Measurements from ENCODE around the gene VPS25.
A peak's percentile ranks its signal among the peaks of the same experiment; 100 is the strongest.

The VPS25 gene

DNA sequence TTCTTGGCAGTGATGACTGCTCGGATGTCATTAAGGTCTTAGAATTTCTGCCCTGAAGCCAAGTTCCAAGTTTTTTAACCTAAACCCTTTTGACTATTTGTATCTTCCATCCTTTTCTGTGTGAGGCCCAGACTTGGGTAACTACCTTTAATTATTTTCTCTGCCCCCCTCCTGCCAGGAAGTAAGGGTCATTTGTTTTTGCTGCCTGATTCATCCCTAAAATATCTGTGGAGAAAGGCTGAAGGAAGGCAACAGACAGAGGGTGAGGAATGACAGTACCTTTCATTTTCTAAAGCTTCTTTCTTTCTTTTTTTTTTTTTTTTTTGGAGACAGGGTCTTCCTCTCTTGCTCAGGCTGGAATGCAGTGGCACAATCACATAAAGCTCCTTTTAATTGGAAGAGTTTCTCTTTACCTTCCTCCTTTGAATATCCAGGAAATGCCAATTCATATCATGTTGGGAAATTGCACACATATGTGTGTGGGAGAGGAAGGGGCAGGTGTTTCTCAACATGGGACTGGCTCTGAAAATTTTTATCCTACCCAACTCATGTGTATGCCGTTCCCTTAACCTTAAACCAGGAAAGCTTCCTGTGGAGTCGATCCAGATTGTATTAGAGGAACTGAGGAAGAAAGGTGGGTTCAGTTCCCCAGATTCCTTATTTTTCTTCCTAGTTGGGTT, 957 bp downstream of the VPS25 start:
- Histone ChIP-seq H3K9ac (ENCODE audit: low read depth, low read length) (peak overlapping the region; percentile 94), H3K27ac (ENCODE audit: low read length) (no peak overlapping the region), H3K9me3 (ENCODE audit: insufficient read depth, low read depth, low read length) (no peaks in the 10 kb centered on the region), H3K4me3 (ENCODE audit: low read length) (peak overlapping the region; percentile 92), H3K4me1 (ENCODE audit: insufficient read depth, low read length) (no peaks in the 10 kb centered on the region), H3K27me3 (ENCODE audit: insufficient read depth, low read length) (no peaks in the 10 kb centered on the region), H3K36me3 (ENCODE audit: insufficient read depth, low read depth, low read length) (peaks cover 36% of the 10 kb centered on the region)

DNA sequence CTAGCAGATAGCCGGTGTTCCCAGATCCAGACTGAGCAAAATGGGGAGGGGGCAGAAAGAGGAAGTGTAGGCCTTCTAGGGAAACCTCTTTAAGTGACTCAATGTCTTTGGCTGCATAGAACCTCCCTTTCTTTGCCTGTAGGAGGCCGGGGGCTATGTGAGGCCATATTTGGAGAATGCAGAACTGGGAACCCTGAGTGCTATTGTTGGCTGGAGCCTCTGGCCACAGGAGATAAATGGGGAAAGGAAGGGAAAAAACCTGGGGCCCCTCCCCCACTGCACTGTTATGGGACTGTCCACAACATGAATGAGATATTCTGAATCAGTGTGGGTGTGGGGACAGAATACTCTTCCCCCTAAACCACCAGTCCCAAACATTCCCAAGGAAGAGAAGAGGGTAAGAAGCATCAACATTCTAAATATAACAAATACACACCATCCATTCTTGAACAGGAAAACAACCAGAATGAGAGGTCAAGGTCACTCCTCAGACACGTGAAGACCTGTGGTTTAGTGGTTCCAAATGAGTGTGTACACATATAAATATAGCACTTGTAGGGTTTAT, 2.4 kb downstream of the VPS25 start:
- no peak overlapping the region for H3K27ac ChIP-seq (ENCODE audit: low read length)
- H3K9me3 ChIP-seq (ENCODE audit: insufficient read depth, low read depth, low read length), result no peaks in the 10 kb centered on the region
- H3K36me3 ChIP-seq (ENCODE audit: insufficient read depth, low read depth, low read length), result peaks cover 38% of the 10 kb centered on the region
- H3K9ac ChIP-seq (ENCODE audit: low read depth, low read length), result no peak overlapping the region
- no peaks in the 10 kb centered on the region for H3K4me1 ChIP-seq (ENCODE audit: insufficient read depth, low read length)
- H3K4me3 ChIP-seq (ENCODE audit: low read length), result no peak overlapping the region
- peaks cover 1% of the 10 kb centered on the region; the same call in 1 of the 2 replicates for H3K27me3 ChIP-seq (ENCODE audit: insufficient read depth, low read length)

DNA sequence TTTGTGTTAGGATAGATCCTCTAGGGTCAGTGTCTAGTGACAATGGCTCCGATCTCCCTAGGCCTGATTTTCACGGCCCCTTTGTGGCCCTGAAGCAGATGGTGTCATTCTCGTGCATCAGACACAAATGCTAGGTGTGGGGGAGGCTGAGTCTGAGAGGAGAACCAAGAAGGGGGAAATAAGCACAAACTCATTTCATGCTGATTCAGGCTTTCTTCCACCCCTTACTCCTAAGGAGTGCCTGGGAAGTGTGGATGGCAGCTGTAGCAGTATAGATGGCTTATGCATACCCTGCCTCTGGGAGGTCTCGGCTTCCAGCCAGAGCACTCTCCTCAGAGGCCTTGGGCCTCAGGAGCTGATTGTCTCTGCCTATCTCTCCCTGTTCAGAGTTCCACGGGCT, 5.3 kb downstream of the VPS25 start:
- Histone ChIP-seq H3K36me3 (ENCODE audit: insufficient read depth, low read depth, low read length) (peaks cover 38% of the 10 kb centered on the region), H3K9me3 (ENCODE audit: insufficient read depth, low read depth, low read length) (no peaks in the 10 kb centered on the region), H3K4me1 (ENCODE audit: insufficient read depth, low read length) (peaks cover 3% of the 10 kb centered on the region; the same call in 1 of the 2 replicates), H3K9ac (ENCODE audit: low read depth, low read length) (no peak overlapping the region), H3K4me3 (ENCODE audit: low read length) (no peak overlapping the region), H3K27me3 (ENCODE audit: insufficient read depth, low read length) (peaks cover 31% of the 10 kb centered on the region), H3K27ac (ENCODE audit: low read length) (no peak overlapping the region)

- Histone ChIP-seq H3K27me3 (ENCODE audit: insufficient read depth, low read length) (peaks cover 37% of the 10 kb centered on the region), H3K9ac (ENCODE audit: low read depth, low read length) (no peak overlapping the region), H3K9me3 (ENCODE audit: insufficient read depth, low read depth, low read length) (no peaks in the 10 kb centered on the region), H3K27ac (ENCODE audit: low read length) (no peak overlapping the region), H3K36me3 (ENCODE audit: insufficient read depth, low read depth, low read length) (peaks cover 38% of the 10 kb centered on the region), H3K4me1 (ENCODE audit: insufficient read depth, low read length) (peaks cover 3% of the 10 kb centered on the region; the same call in 1 of the 2 replicates), H3K4me3 (ENCODE audit: low read length) (peak overlapping the region; percentile 70; the same call in 1 of the 2 replicates)
These were observed 6.2 kb downstream of the VPS25 start for GRCh38 chr17:42779304-42779935.

GRCh38 chr17:42779936-42780850, 6.9 kb downstream of the VPS25 start, which contains the start of gene WNK4:
Gene WNK4 (plus strand): TSS chr17:42780610. CDS start chr17:42780699, 89 bp downstream.
- peaks cover 36% of the 10 kb centered on the region for H3K36me3 ChIP-seq (ENCODE audit: insufficient read depth, low read depth, low read length)
- H3K4me3 ChIP-seq (ENCODE audit: low read length), result peak within 1 kb of the TSS; percentile 70
- no peak within 1 kb of the TSS for H3K27ac ChIP-seq (ENCODE audit: low read length)
- H3K9me3 ChIP-seq (ENCODE audit: insufficient read depth, low read depth, low read length), result no peaks in the 10 kb centered on the region
- H3K27me3 ChIP-seq (ENCODE audit: insufficient read depth, low read length), result peaks cover 37% of the 10 kb centered on the region
- H3K9ac ChIP-seq (ENCODE audit: low read depth, low read length), result peak within 1 kb of the TSS; percentile 48; the same call in 1 of the 2 replicates
- H3K4me1 ChIP-seq (ENCODE audit: insufficient read depth, low read length), result peaks cover 3% of the 10 kb centered on the region; the same call in 1 of the 2 replicates

- Histone ChIP-seq H3K9me3 (ENCODE audit: insufficient read depth, low read depth, low read length) (no peaks in the 10 kb centered on the region), H3K27ac (ENCODE audit: low read length) (no peak overlapping the region), H3K9ac (ENCODE audit: low read depth, low read length) (peak overlapping the region; percentile 48; the same call in 1 of the 2 replicates), H3K36me3 (ENCODE audit: insufficient read depth, low read depth, low read length) (peaks cover 28% of the 10 kb centered on the region), H3K4me1 (ENCODE audit: insufficient read depth, low read length) (peaks cover 3% of the 10 kb centered on the region; the same call in 1 of the 2 replicates), H3K27me3 (ENCODE audit: insufficient read depth, low read length) (peaks cover 37% of the 10 kb centered on the region), H3K4me3 (ENCODE audit: low read length) (peak overlapping the region; percentile 70)
These were observed 7.8 kb downstream of the VPS25 start for GRCh38 chr17:42780851-42781638.

GRCh38 chr17:42781639-42782165, 8.5 kb downstream of the VPS25 start:
- Histone ChIP-seq H3K27me3 (ENCODE audit: insufficient read depth, low read length) (peaks cover 37% of the 10 kb centered on the region), H3K9ac (ENCODE audit: low read depth, low read length) (no peak overlapping the region), H3K9me3 (ENCODE audit: insufficient read depth, low read depth, low read length) (no peaks in the 10 kb centered on the region), H3K4me3 (ENCODE audit: low read length) (peak overlapping the region; percentile 70; the same call in 1 of the 2 replicates), H3K4me1 (ENCODE audit: insufficient read depth, low read length) (peaks cover 3% of the 10 kb centered on the region; the same call in 1 of the 2 replicates), H3K27ac (ENCODE audit: low read length) (no peak overlapping the region), H3K36me3 (ENCODE audit: insufficient read depth, low read depth, low read length) (peaks cover 22% of the 10 kb centered on the region)

DNA sequence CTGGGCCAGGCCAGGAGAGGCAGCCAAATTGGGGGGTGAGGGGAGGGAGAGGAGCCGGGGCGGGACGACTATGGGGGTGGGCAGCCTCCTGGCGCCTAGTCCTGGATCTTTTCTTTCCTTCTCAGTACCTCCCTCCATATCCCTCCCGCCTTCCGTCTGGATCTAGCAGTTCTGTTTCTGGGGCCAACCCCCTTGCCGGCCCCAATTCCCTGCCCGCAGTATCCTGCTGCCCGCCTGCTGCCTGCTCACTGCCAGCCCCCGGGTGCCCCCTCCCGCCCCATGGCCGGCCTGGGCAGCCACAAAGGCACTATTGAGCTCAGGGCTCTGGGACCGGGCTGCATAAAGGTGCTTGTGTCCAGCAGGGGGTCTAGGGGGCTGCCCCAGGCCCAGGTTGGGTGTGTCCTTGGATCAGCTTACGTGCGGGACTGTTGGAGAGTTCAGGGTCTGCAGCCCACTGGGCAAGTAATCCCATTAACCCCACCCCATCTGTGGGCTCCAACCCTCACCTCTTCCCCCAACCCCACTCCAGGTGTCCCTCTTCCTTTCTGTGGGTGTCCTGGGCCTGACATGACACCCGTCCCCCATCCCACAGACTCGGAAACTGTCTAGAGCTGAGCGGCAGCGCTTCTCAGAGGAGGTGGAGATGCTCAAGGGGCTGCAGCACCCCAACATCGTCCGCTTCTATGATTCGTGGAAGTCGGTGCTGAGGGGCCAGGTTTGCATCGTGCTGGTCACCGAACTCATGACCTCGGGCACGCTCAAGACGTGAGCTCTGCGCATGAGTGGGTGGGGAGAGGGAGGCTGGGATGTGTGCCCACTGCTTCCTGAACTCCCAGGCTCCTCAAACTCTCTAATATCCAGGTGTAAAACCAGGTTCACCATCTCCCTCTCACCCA, 9.2 kb downstream of the VPS25 start:
- H3K4me3 ChIP-seq (ENCODE audit: low read length), result no peak overlapping the region
- H3K9ac ChIP-seq (ENCODE audit: low read depth, low read length), result no peak overlapping the region
- peaks cover 37% of the 10 kb centered on the region for H3K27me3 ChIP-seq (ENCODE audit: insufficient read depth, low read length)
- no peak overlapping the region for H3K27ac ChIP-seq (ENCODE audit: low read length)
- H3K36me3 ChIP-seq (ENCODE audit: insufficient read depth, low read depth, low read length), result peaks cover 20% of the 10 kb centered on the region
- no peaks in the 10 kb centered on the region for H3K9me3 ChIP-seq (ENCODE audit: insufficient read depth, low read depth, low read length)
- H3K4me1 ChIP-seq (ENCODE audit: insufficient read depth, low read length), result peaks cover 3% of the 10 kb centered on the region; the same call in 1 of the 2 replicates

DNA sequence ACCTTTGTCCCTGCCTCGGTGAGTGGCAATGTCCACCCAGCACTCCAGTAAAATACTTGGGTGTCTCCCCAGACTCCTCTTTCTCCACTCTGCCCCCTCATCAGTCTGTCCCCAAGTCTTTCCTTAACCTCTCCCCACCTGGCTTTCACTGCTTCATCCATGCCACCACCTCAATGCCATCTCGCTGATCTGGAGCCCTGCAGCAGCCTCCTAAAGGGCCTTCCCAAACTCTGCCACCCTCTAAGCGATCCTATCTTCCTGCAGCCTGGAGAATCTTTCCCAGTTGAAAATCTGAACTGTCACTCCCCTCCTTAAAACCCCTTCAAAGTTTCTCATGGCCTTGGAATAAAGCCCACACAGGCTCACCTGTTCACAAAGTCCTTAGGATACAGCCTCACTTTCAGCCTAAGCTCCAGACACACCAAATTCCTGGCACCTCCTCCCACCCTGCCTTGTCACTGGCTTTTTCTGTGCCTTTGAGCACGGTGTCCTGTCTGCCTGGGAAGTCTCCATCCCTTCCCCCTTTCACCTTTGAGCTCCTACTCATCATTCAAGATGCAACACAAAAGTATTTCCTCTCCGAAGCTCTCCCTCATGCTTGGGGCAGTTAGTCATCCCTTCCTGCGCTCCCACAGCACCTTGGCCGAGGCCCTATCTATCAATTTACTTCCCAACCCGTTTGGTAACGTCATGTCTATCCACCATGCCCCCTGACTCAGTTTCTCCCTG, 10.0 kb downstream of the VPS25 start:
- H3K9ac ChIP-seq (ENCODE audit: low read depth, low read length), result no peak overlapping the region

More for the DNA sequence above, 10.0 kb downstream of the VPS25 start:
- H3K9me3 ChIP-seq (ENCODE audit: insufficient read depth, low read depth, low read length), result no peaks in the 10 kb centered on the region
- peaks cover 12% of the 10 kb centered on the region for H3K36me3 ChIP-seq (ENCODE audit: insufficient read depth, low read depth, low read length)
- no peak overlapping the region for H3K27ac ChIP-seq (ENCODE audit: low read length)
- peaks cover 3% of the 10 kb centered on the region; the same call in 1 of the 2 replicates for H3K4me1 ChIP-seq (ENCODE audit: insufficient read depth, low read length)
- peaks cover 37% of the 10 kb centered on the region for H3K27me3 ChIP-seq (ENCODE audit: insufficient read depth, low read length)
- H3K4me3 ChIP-seq (ENCODE audit: low read length), result no peak overlapping the region

All from iPS-20b (cell line).